Measurements from ENCODE around the gene ASB10.

The ASB10 gene

GRCh38 chr7:151209588-151209987 lies 22.5 kb upstream of the ASB10 start:
- DNase-seq, result no peak

GRCh38 chr7:151208253-151208862 lies 21.3 kb upstream of the ASB10 start:
- no peak for DNase-seq

- DNase-seq, result no peak
These were observed 20.8 kb upstream of the ASB10 start for GRCh38 chr7:151207804-151208203.

- no peak for DNase-seq
These were observed 20.3 kb upstream of the ASB10 start for GRCh38 chr7:151207315-151207714.

- DNase-seq, result no peak
These were observed 19.9 kb upstream of the ASB10 start for GRCh38 chr7:151206914-151207313.

- no peak for DNase-seq
These were observed 18.7 kb upstream of the ASB10 start for GRCh38 chr7:151205730-151206129.

- no peak for DNase-seq
These were observed 17.5 kb upstream of the ASB10 start for GRCh38 chr7:151204383-151205032.

- DNase-seq, result no peak
These were observed 15.8 kb upstream of the ASB10 start for GRCh38 chr7:151202836-151203235.

GRCh38 chr7:151201751-151202150 lies 14.7 kb upstream of the ASB10 start:
- no peak for DNase-seq

- no peak for DNase-seq
These were observed 14.3 kb upstream of the ASB10 start for GRCh38 chr7:151201344-151201743.

GRCh38 chr7:151198945-151199848 lies 12.1 kb upstream of the ASB10 start:
- no peak for DNase-seq

GRCh38 chr7:151197932-151198331 lies 10.9 kb upstream of the ASB10 start:
- DNase-seq, result no peak

GRCh38 chr7:151195616-151196450 lies 8.8 kb upstream of the ASB10 start:
- DNase-seq, result no peak

GRCh38 chr7:151194188-151194587 lies 7.1 kb upstream of the ASB10 start:
- DNase-seq, result no peak

GRCh38 chr7:151193203-151193978 lies 6.3 kb upstream of the ASB10 start:
- no peak for DNase-seq

GRCh38 chr7:151192002-151192539 lies 5.0 kb upstream of the ASB10 start:
- no peak for DNase-seq

GRCh38 chr7:151191544-151191943 lies 4.5 kb upstream of the ASB10 start:
- DNase-seq, result no peak

GRCh38 chr7:151189038-151189437 lies 2.0 kb upstream of the ASB10 start:
- no peak for DNase-seq

- DNase-seq, result no peak
These were observed 1.1 kb upstream of the ASB10 start for GRCh38 chr7:151188252-151188542.

GRCh38 chr7:151187409-151188251 lies 580 bp upstream of the ASB10 start:
- no peak for DNase-seq
